GM12872 (cell line): ENCODE measurements around the gene CD300LG.

Source experiments
- TF ChIP-seq, protein P1 (sequence below): IDR thresholded peaks from 3 replicates; pipeline ENCODE4 v1.5.1; 2011; ENCODE audit warnings: low read depth, mild to moderate bottlenecking, low read length, moderate library complexity; ENCODE audit not compliant: insufficient read depth

The CD300LG gene

DNA sequence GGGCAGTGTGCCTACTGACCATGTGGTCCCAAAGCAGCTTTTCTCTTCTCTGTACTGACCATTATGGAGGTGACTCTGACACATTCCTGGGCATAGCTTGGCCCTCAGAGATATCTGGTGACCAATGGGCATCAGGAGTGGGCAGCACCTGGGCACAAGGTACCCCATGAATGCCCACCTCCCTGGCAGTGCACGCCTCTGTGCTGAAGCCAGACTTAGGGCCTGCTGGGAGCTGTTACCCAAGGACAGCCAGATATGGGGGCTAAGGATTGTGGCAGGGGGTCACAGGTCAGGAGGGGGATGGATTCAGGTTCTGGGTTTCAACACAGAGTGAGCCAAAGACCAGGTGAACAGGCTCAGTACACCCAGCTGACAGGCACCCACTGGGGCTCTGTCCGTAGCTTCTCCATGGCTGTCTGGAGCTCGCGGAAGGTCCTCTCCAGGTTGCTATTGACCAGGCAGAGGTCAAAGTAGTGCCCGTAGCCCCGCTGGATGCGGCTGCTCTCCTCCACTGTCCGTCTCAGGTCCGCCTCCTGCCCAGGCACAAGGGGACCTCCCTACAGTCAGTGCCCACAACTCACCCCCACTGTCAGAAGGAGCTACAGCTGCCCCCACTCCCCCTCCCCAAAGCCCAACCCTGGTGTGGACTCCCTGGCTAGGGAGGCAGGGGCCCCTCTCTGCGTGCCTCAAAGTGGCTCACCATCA is 30.6 kb downstream of the CD300LG start:
- TF ChIP-seq, protein P1, sequence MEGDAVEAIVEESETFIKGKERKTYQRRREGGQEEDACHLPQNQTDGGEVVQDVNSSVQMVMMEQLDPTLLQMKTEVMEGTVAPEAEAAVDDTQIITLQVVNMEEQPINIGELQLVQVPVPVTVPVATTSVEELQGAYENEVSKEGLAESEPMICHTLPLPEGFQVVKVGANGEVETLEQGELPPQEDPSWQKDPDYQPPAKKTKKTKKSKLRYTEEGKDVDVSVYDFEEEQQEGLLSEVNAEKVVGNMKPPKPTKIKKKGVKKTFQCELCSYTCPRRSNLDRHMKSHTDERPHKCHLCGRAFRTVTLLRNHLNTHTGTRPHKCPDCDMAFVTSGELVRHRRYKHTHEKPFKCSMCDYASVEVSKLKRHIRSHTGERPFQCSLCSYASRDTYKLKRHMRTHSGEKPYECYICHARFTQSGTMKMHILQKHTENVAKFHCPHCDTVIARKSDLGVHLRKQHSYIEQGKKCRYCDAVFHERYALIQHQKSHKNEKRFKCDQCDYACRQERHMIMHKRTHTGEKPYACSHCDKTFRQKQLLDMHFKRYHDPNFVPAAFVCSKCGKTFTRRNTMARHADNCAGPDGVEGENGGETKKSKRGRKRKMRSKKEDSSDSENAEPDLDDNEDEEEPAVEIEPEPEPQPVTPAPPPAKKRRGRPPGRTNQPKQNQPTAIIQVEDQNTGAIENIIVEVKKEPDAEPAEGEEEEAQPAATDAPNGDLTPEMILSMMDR = no peak

DNA sequence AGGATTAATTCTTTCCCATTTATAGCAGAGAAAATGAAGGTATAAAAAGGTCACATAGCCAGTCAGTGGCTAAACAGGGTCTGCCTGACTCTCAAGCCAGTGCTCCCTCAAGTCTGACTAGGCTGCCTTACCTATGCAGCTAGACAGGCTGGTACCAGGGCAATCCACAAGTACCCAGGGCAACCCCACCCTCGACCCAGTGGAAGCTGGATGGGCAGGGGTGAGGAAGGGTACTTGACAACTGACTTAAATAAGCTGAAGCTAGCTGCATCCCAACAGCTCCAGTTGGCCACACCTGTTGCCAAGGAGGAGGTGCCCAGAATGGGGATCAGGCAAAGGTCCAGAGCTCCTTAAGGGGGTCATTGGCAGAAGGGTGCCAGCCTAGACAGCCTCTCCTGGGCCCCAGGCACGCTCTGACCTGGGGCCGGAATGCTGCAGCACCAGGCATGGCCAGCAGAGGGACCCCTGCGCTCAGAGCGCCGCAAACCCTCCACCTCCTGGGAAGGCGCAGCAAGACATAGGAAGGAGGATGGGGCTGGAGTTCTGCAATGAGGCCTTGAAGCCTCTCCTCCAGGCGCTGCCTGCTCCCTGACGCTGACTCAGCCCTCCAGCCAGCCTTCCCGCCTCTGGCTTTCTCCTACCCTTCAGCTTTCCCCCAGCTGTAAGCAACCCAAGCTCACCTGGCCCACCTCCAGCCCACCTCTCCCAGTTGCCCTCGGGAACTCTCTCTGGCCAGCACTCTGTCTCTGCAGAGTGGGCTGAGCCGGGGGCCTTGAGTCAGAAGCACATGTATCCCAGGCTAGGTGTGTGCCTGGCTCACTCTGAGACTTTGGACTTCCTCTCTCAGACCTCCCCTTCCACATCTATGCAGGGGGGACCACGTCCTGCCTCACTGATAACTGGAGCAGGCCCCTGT is 31.5 kb downstream of the CD300LG start:
- TF ChIP-seq, protein P1 = peak; percentile 99

DNA sequence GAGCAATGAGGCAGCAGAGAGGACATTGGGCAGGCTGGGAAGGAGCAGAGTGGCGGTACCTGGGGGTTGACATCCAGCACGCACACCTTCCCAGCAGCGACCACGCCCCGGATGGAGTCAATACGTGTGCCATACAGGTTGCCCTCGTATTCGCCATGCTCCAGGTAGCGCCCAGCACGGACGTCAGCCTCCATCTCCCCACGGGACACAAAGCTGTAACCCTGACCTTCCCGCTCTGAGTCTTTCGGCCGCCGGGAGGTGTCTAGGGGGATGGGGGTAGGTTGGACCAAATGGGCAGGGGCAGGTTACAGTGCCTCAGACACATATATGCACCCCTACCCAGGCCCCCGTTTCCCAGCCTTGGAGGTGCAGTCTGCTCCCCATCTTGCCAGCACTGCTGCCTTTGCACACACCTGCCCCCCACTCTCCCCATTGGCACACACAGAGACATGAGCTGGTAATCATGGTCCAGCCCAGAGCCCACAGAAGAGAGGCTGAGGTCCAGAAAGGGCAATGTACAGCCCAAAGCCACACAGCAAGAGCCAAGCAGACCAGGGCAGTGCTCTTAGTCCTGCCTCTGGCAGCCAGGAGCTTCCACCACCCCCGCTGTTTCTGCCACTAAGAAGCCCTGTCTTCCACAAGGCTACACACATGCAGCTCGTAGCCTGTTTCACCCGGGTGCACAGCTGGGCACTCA is 32.9 kb downstream of the CD300LG start:
- TF ChIP-seq, protein P1 = no peak

DNA sequence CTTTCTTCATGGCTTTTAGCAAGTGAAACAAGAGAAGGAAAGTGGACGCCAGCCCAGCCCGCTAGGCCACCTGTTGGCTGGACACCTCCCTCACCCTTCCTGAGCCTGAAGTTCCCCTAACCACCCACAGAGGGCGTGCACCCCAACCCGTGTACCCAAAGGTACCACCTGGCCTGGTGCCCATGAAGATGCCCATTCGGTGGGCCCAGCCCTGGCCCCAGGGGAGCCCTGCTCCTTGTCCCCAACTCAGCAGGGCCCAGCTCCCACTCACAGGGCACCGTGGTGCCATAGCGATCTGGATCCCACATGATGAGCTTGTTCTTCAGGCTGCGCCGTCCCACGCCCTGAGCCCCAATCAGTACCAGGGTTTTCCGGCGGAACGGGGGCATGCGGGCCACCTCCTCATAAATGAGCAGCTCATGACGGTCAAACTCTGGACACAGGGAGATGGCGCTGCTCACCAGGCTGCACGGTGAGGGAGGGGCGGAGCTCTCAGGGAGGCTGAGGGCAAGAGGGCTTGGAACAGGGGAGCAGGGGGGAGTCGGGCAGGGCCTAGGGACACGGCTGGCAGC is 33.5 kb downstream of the CD300LG start:
- TF ChIP-seq, protein P1 = peak; percentile 92

DNA sequence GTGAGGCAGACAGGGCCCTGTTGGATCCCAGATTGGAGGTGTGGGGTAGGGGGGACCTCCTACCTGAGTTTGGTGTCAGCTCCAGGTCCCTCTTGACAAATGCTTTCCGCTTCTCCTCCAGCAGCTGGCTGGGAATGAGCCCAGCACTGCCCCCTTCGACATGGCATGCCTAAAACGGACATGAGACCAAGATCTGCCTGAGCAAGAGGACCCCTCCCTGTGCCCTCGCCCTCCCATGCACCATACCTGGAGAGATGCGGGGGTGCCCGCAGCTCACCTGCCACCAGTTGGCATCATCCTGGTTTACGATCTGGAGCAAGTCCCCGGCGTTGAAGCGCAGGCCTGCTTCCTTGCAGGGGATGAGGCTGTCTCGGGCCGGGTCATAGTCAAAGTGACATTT is 34.2 kb downstream of the CD300LG start:
- TF ChIP-seq, protein P1 = no peak

DNA sequence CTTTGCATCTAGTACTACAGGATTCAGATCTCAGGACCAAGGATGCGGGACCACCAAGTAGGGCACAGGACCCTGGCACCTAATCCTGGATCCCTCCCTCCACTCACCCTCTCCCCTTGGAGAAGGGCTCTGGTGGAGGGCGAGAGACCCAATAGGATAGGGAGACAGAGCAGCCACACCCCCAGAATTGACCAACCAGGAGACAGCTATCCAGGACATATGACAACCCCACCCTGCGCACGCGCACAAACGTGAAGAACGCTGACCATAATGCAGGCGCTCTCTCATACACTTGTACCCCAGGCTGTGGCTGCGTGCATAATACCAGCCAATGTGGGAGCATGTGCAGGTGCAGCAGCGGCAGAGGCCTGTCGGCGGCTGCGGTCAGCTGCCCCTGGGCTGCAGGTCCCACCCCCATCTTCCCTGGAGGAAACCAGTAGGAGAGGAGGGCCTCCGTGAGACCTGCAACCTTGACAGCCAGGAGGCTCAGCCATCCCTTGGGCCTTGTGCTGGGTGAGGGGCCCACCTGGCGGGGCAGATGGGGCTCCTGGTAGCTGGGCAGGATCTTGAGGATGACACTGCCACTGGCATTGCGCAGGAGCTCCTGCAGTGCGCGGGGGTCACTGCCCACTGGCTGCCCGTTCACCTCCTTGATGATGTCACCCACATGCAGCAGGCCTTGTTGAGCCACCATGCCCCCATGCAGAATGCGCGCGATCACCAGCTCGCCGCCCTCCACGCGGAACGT is 35.0 kb downstream of the CD300LG start:
- TF ChIP-seq, protein P1 = no peak
